Adrenal gland (tissue), 12 donors: ENCODE data around the gene GHR. TPM values are rescaled to one million over a fixed set of nuclear protein-coding genes. Genes with fewer than 3 reads are reported as not detected.

Source experiments
- DNase-seq, 7 donors: peaks; one replicate each; pipeline ENCODE4 v3.0.0-alpha.2; 2019 to 2020
- H3K27ac ChIP-seq, 5 donors: fragments of 200-600 bp; sonication (generic) in 4 of 5; 1 replicate in 3 of 5; 2 replicates in 2 of 5; pipeline versions ENCODE4 v1.5.1 to v1.8.0; 2016 to 2020; ENCODE audit warnings: mild to moderate bottlenecking in 1 of 5
- H3K27me3 ChIP-seq: fragments of 200-600 bp; 2 replicates; pipeline ENCODE4 v1.8.0; 2021
- H3K36me3 ChIP-seq, 2 donors: fragments of 200-600 bp; replicated peaks in 1 of 2; 1 replicate in 1 of 2; 2 replicates in 1 of 2; pipeline versions ENCODE4 v1.5.1 to v1.8.0; 2018 to 2022
- H3K4me1 ChIP-seq, 2 donors: fragments of 200-600 bp; replicated peaks in 1 of 2; 1 replicate in 1 of 2; 2 replicates in 1 of 2; pipeline versions ENCODE4 v1.5.1 to v1.8.0; 2018 to 2021
- H3K4me3 ChIP-seq, 4 donors: fragments of 200-600 bp; sonication (generic) in 3 of 4; one replicate each; pipeline ENCODE4 v1.5.1; 2016 to 2018
- H3K9me3 ChIP-seq, 3 donors: fragments of 200-600 bp; sonication (generic) in 1 of 3; replicated peaks in 1 of 3; 1 replicate in 2 of 3; 2 replicates in 1 of 3; pipeline versions ENCODE4 v1.5.1 to v1.8.0; 2016 to 2021
- CTCF ChIP-seq, 6 experiments: fragments of 450-650 bp in 4 of 6; fragments of 200-600 bp in 2 of 6; sonication (generic) in 1 of 6; IDR thresholded peaks; 1 replicate in 5 of 6; 2 replicates in 1 of 6; pipeline versions ENCODE4 v1.5.1 to v1.8.0; 2016 to 2021; ENCODE audit warnings: antibody characterized with exemption in 6 of 6, mild to moderate bottlenecking in 2 of 6, moderate library complexity in 1 of 6
- POLR2A ChIP-seq, 2 donors: fragments of 450-650 bp; IDR thresholded peaks; one replicate each; pipeline ENCODE4 v1.6.1; 2017; ENCODE audit warnings: antibody characterized with exemption in 2 of 2, mild to moderate bottlenecking in 2 of 2, moderate library complexity in 1 of 2
- WGBS, 4 donors: extraction: QIAGEN DNeasy Blood & Tissue Kit in 2 of 4; methylation state at CpG; one replicate each; pipeline versions ENCODE4 v1.1.5 to v1.1.7; 2013 to 2017; 5-methylcytosine and 5-hydroxymethylcytosine counted together
- intact Hi-C, 2 donors: fragments of 100-400 bp; cut with DNase I; formaldehyde crosslinking; loops; one replicate each; pipeline versions ENCODE4 v1.14.1 to v1.15.0; 2022 to 2023
- polyA plus RNA-seq, 3 donors: library from polyadenylated mRNA; stranded (reverse); fragments of 200-250 nt in 2 of 3; fragments of 350-450 nt in 1 of 3; fragmentation: Illumina TruSeq in 1 of 3; extraction: RNeasy Lipid Tissue Mini Kit (QIAGEN cat#74804) in 1 of 3; gene quantifications; one replicate each; pipeline ENCODE4 v1.2.3, GENCODE V29; 2013 to 2014
- total RNA-seq, 9 donors: library from RNA; depleted of rRNA in 4 of 9; stranded (reverse); fragments of >200 nt in 4 of 9; fragments of 120-200 nt in 1 of 9; fragmentation: NEBNext Ultra II Directional in 1 of 9; extraction: Animal tissue kit (Norgen Biotek cat#: 25700) in 1 of 9; gene quantifications; one replicate each; pipeline versions ENCODE4 v1.1.0 to v1.2.4, GENCODE V29; 2013 to 2023
- donor health status: healthy with polysubstance abuse.
- donor health status: Bipolar disorder and iron deficiency.
- donor health status: DM: yes; HTN: yes; CAD: no.
- donor health status: DM: no; HTN: no; CAD: no.
- donor health status: DM: no; HTN: no; CAD: no.
- donor health status: DM: yes; HTN: yes; CAD: no.

GHR gene
- total and polyA plus RNA-seq, 12 donors = 2.9 to 17.1 (median 10.5) TPM

DNA sequence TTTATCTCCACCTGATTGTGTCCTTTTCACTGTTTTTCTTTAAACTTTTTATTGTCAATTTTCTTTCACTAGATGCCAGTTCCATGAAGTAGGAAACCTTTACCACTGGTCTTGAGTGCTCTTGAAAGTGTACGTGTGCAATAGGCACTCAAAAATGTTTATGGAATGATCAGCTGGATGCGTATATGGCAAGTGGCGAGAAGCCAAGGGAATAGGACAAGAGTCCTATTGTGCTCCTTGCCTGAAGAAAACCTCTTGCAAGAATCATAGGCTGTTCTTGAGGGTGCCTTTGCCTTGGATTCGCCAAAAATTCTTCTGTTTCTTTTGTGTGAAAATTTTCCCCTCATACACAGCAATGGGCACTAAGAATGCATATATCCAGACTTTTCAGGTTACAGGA, 97.7 kb downstream of the GHR start:
- H3K27ac ChIP-seq = no peak overlapping the region
- no peak overlapping the region for H3K4me3 ChIP-seq
- no peak for DNase-seq
- no peaks in the 10 kb centered on the region for H3K4me1 ChIP-seq
- intact Hi-C loops = no loop called here
- H3K27me3 ChIP-seq = no peaks in the 10 kb centered on the region
- H3K9me3 ChIP-seq = no peaks in the 10 kb centered on the region
- no peaks in the 10 kb centered on the region for H3K36me3 ChIP-seq
- WGBS, 4 donors = 90 to 95% (median 93%) methylated on average over 4 of the region's 4 CpGs
- TF ChIP-seq CTCF (IDR thresholded peaks at IDR 0.05) (no peak), POLR2A (IDR thresholded peaks at IDR 0.05) (no peak)

DNA sequence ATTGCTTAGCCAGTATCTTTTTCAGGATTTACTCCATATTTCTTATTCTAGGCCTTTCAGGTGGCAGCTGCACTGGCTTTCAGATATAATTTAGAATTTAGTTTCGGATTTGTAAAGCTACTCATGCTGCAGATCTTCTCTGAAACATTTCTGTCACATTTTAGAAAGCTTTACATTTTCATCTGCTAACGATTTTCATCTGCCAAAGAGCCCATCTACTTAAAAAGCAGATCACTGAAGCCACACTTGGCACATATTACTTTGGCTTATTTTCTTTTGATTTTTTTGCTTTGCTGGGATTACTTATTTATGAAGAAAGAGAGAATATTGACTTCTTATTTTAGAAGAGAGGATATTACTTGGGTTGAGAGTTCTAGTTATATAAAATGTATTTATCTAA, 98.2 kb downstream of the GHR start:
- WGBS, 4 donors = 87 to 96% (median 92%) methylated on average over 2 of the region's 2 CpGs
- Histone ChIP-seq H3K4me3 (no peak overlapping the region), H3K4me1 (no peaks in the 10 kb centered on the region), H3K36me3 (no peaks in the 10 kb centered on the region), H3K9me3 (no peaks in the 10 kb centered on the region), H3K27ac (no peak overlapping the region), H3K27me3 (no peaks in the 10 kb centered on the region)
- intact Hi-C loops = no loop called here
- TF ChIP-seq POLR2A (IDR thresholded peaks at IDR 0.05) (no peak), CTCF (IDR thresholded peaks at IDR 0.05) (no peak)
- DNase-seq = no peak

DNA sequence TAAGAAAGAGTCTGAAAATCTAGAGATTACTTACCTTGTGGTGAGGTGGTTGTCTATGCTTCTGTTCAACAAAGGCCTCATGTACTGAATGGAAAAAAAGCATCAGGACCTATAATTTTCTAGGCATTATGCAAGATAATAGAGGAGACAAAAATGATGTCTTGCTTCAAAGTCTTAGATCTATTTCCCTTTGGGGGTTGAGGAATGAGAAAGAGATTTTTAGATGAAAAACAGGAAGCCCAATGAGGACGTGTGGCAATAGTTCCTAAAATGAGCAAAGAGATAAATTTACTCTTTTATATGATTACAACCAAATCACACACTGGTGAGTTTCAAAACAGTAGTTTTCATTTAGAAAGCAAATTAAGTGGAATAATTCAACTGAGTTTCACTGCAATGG, 99.5 kb downstream of the GHR start:
- TF ChIP-seq POLR2A (IDR thresholded peaks at IDR 0.05) (no peak), CTCF (IDR thresholded peaks at IDR 0.05) (no peak)
- no peak for DNase-seq
- no peak overlapping the region for H3K4me3 ChIP-seq
- intact Hi-C loops = no loop called here
- H3K27ac ChIP-seq = no peak overlapping the region
- no peaks in the 10 kb centered on the region for H3K27me3 ChIP-seq
- WGBS, 4 donors = 48 to 59% (median 55%) methylated on average over 1 of the region's 1 CpG
- no peaks in the 10 kb centered on the region for H3K9me3 ChIP-seq
- no peaks in the 10 kb centered on the region for H3K36me3 ChIP-seq
- H3K4me1 ChIP-seq = no peaks in the 10 kb centered on the region

DNA sequence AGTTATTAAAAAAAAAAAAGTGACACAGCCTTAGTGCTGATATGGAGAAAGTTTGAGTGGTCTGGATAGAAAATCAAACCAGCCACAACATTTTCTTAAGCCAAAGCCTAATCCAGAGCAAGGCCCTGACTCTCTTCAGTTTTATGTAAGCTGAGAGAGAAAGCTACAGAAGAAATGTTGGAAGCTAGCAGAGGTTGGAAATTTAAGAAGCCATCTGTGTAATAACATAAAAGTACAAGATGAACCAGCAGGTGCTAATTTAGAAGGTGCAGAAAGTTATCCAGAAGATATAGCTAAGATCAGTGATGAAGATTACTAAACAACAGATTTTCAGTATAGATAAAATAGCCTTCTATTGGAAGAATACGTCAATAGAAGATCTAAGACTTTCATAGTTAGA, 102.9 kb downstream of the GHR start:
- no peak for DNase-seq
- Histone ChIP-seq H3K36me3 (no peaks in the 10 kb centered on the region), H3K27ac (no peak overlapping the region), H3K4me3 (no peak overlapping the region), H3K27me3 (no peaks in the 10 kb centered on the region), H3K9me3 (no peaks in the 10 kb centered on the region), H3K4me1 (no peaks in the 10 kb centered on the region)
- intact Hi-C loops = no loop called here
- 89 to 100% (median 96%) methylated on average over 1 of the region's 1 CpG for WGBS, 4 donors
- no peak for TF ChIP-seq CTCF (IDR thresholded peaks at IDR 0.05)
- no peak for TF ChIP-seq POLR2A (IDR thresholded peaks at IDR 0.05)
